ENCODE measurements around the gene BTN1A1. TPM values are rescaled to one million over a fixed set of nuclear protein-coding genes. Genes with fewer than 3 reads are reported as not detected.
A peak's percentile ranks its signal among the peaks of the same experiment; 100 is the strongest.

Gene BTN1A1
- total and polyA plus RNA-seq, 9 of the 15 experiments (the other 6 are each of a cell fraction or from before 2014, with no cell fraction given), result 0.01 to 0.15 (median 0.06) TPM; not detected in 4

GRCh38 chr6:26521600-26522391 is 21.7 kb downstream of the BTN1A1 start (continued):
- TF ChIP-seq NR4A1 (CRISPR knock-in tag; IDR thresholded peaks at IDR 0.05) (no peak), NR4A1 (tag; IDR thresholded peaks at IDR 0.05) (peak; percentile 75; the same call in 1 of the 2 replicates), SMARCA4 (IDR thresholded peaks at IDR 0.05) (0 out of 2 replicates have a peak, but pooled peaks have one; percentile 43), C11orf30 (IDR thresholded peaks at IDR 0.05; ENCODE audit: low read depth) (no peak), HDGF (IDR thresholded peaks at IDR 0.05) (no peak), RBFOX2 (IDR thresholded peaks at IDR 0.05; ENCODE audit: low read depth, low read length) (peak; percentile 97), HNRNPH1 (optimal IDR thresholded peaks at IDR 0.05; ENCODE audit: low read depth, low read length) (no peak), ARHGAP35 (IDR thresholded peaks at IDR 0.05; ENCODE audit: partially characterized antibody) (no peak), NCOA1 (IDR thresholded peaks at IDR 0.05; ENCODE audit: low read depth) (no peak), RB1 (IDR thresholded peaks at IDR 0.05; ENCODE audit: low read depth) (peak; percentile 93), E2F5 (CRISPR knock-in tag; IDR thresholded peaks at IDR 0.05) (no peak; the same call in 1 of the 2 replicates), TOE1 (IDR thresholded peaks at IDR 0.05; ENCODE audit: borderline replicate concordance) (peak; percentile 20; the same call in 1 of the 2 replicates), TOE1 (CRISPR knock-in tag; IDR thresholded peaks at IDR 0.05; ENCODE audit: borderline replicate concordance, low read depth) (no peak), BMI1 (IDR thresholded peaks at IDR 0.05; ENCODE audit: low read length) (no peak), SRSF1 (IDR thresholded peaks at IDR 0.05; ENCODE audit: low read depth, low read length) (no peak), HES1 (IDR thresholded peaks at IDR 0.05; ENCODE audit: low read depth) (no peak), TARDBP (IDR thresholded peaks at IDR 0.05) (peak; percentile 96), ZNF79 (CRISPR knock-in tag; IDR thresholded peaks at IDR 0.05; ENCODE audit: low read depth) (no peak), MIER1 (IDR thresholded peaks at IDR 0.05; ENCODE audit: low read depth) (no peak; the same call in 1 of the 2 replicates), ZNF740 (CRISPR knock-in tag; IDR thresholded peaks at IDR 0.05) (0 out of 2 replicates have a peak, but pooled peaks have one; percentile 26), ZNF740 (tag; IDR thresholded peaks at IDR 0.05) (0 out of 4 replicates have a peak, but pooled peaks of 1 of the 2 experiments have one; percentile 66), PKNOX1 (IDR thresholded peaks at IDR 0.05) (no peak), SIX5 (IDR thresholded peaks at IDR 0.05; ENCODE audit: borderline replicate concordance in 1 of 2, insufficient read depth in 1 of 2, low read depth in 1 of 2, low read length in 2 of 2) (no peak)
